SU-DHL-6 (cell line): ENCODE data around the gene SPNS3.
A peak's percentile ranks its signal among the peaks of the same experiment; 100 is the strongest.

Source experiments
- H2AFZ ChIP-seq: fragments of 200-600 bp; sonication (generic); 2 replicates; pipeline ENCODE4 v1.6.1; 2014; ENCODE audit warnings: low read depth, mild to moderate bottlenecking, moderate library complexity, mixed read lengths, antibody characterized with exemption, low read length; ENCODE audit not compliant: severe bottlenecking
- H3F3A ChIP-seq: fragments of 200-600 bp; shearing (Covaris generic); 2 replicates; pipeline ENCODE4 v1.6.0; 2016; ENCODE audit warnings: antibody characterized with exemption, mild to moderate bottlenecking; ENCODE audit not compliant: insufficient read depth
- H3K27ac ChIP-seq: fragments of 200-600 bp; sonication (generic); 2 replicates; pipeline ENCODE4 v1.5.1; 2016; ENCODE audit warnings: low read depth, mild to moderate bottlenecking, low read length, moderate library complexity, mixed read lengths
- H3K27me3 ChIP-seq: fragments of 200-600 bp; sonication (generic), shearing (Covaris generic); 2 replicates; pipeline ENCODE4 v1.6.0; 2014; ENCODE audit warnings: mild to moderate bottlenecking, low read length
- H3K36me3 ChIP-seq: fragments of 200-600 bp; sonication (generic); 2 replicates; pipeline ENCODE4 v1.6.1; 2014; ENCODE audit warnings: mild to moderate bottlenecking, low read length, mixed read lengths
- H3K4me2 ChIP-seq: fragments of 300-600, 200-600 bp; shearing (Covaris generic), sonication (generic); 2 replicates; pipeline ENCODE4 v1.6.0; 2014; ENCODE audit warnings: low read length, low read depth, mild to moderate bottlenecking; ENCODE audit not compliant: poor library complexity, severe bottlenecking
- H3K4me3 ChIP-seq: fragments of 200-600 bp; sonication (generic); 2 replicates; pipeline ENCODE4 v1.5.1; 2014; ENCODE audit warnings: antibody characterized with exemption, low read length, mild to moderate bottlenecking, mixed read lengths; ENCODE audit not compliant: insufficient read depth, poor library complexity, severe bottlenecking
- H3K79me2 ChIP-seq: fragments of 200-600 bp; sonication (generic); 2 replicates; pipeline ENCODE4 v1.6.1; 2014; ENCODE audit warnings: mild to moderate bottlenecking, low read length, moderate library complexity; ENCODE audit not compliant: insufficient read depth
- H3K9ac ChIP-seq: fragments of 200-600 bp; sonication (generic); 2 replicates; pipeline ENCODE4 v1.7.0; 2014; ENCODE audit warnings: mild to moderate bottlenecking, low read length
- H3K9me2 ChIP-seq: fragments of 200-600 bp; sonication (generic); replicated peaks from 2 replicates; pipeline ENCODE4 v1.6.1; 2014; ENCODE audit warnings: low read length; ENCODE audit not compliant: insufficient read depth
- H3K9me3 ChIP-seq: fragments of 200-600 bp; sonication (generic); 2 replicates; pipeline ENCODE4 v1.6.1; 2014; ENCODE audit warnings: low read length, mixed read lengths; ENCODE audit not compliant: insufficient read depth
- H4K20me1 ChIP-seq: fragments of 200-600 bp; sonication (generic); 2 replicates; pipeline ENCODE4 v1.6.1; 2014; ENCODE audit warnings: low read depth, mild to moderate bottlenecking, antibody characterized with exemption, low read length, moderate library complexity, mixed read lengths
- CTCF ChIP-seq: fragments of 200-600 bp; sonication (generic); IDR thresholded peaks from one replicate; pipeline ENCODE4 v1.5.1; 2017; ENCODE audit warnings: antibody characterized with exemption, mild to moderate bottlenecking, low read length, moderate library complexity; ENCODE audit not compliant: insufficient read depth, poor library complexity, severe bottlenecking
- EZH2phosphoT487 ChIP-seq: fragments of 200-600 bp; sonication (generic), shearing (Covaris generic); conservative IDR thresholded peaks from 2 replicates; pipeline ENCODE4 v1.6.1; 2018; ENCODE audit warnings: mild to moderate bottlenecking, antibody characterized with exemption, low read length, moderate library complexity, mixed read lengths

Gene SPNS3

GRCh38 chr17:4433515-4434031 lies at the start of gene SPNS3:
Gene SPNS3 (plus strand): TSS chr17:4433940. CDS start chr17:4433968, 28 bp downstream.
- no peaks in the 10 kb centered on the region for H3K36me3 ChIP-seq
- H3K9me3 ChIP-seq, result no peaks in the 10 kb centered on the region
- H3K9ac ChIP-seq, result peak within 1 kb of the TSS; percentile 53
- H3K9me2 ChIP-seq, result no peaks in the 10 kb centered on the region
- peak within 1 kb of the TSS; percentile 57 for H3K4me2 ChIP-seq
- H3K27ac ChIP-seq, result peak within 1 kb of the TSS; percentile 76
- no peaks in the 10 kb centered on the region for H3K79me2 ChIP-seq
- H3K4me3 ChIP-seq, result peak within 1 kb of the TSS; percentile 19
- no peaks in the 10 kb centered on the region for H4K20me1 ChIP-seq
- H2AFZ ChIP-seq, result peak within 1 kb of the TSS; percentile 70
- peaks cover 11% of the 10 kb centered on the region for H3F3A ChIP-seq
- no peaks in the 10 kb centered on the region for H3K27me3 ChIP-seq
- TF ChIP-seq CTCF (no peak), EZH2phosphoT487 (no peak)

GRCh38 chr17:4386406-4386805 lies 47.3 kb upstream of the SPNS3 start:
- no peak overlapping the region for H3K27ac ChIP-seq
- no peak for TF ChIP-seq CTCF
- no peak for TF ChIP-seq EZH2phosphoT487
- no peaks in the 10 kb centered on the region for H4K20me1 ChIP-seq
- no peak overlapping the region for H2AFZ ChIP-seq
- no peaks in the 10 kb centered on the region for H3K79me2 ChIP-seq
- H3K9me2 ChIP-seq, result no peaks in the 10 kb centered on the region
- H3F3A ChIP-seq, result no peaks in the 10 kb centered on the region
- no peaks in the 10 kb centered on the region for H3K36me3 ChIP-seq
- no peaks in the 10 kb centered on the region for H3K27me3 ChIP-seq
- H3K4me3 ChIP-seq, result no peak overlapping the region
- no peak overlapping the region for H3K4me2 ChIP-seq
- H3K9ac ChIP-seq, result no peak overlapping the region
- H3K9me3 ChIP-seq, result no peaks in the 10 kb centered on the region

- Histone ChIP-seq H3K79me2 (no peaks in the 10 kb centered on the region), H3K36me3 (no peaks in the 10 kb centered on the region), H3K9ac (no peak overlapping the region), H3F3A (no peaks in the 10 kb centered on the region), H3K4me3 (no peak overlapping the region), H4K20me1 (no peaks in the 10 kb centered on the region), H3K4me2 (no peak overlapping the region), H3K27me3 (no peaks in the 10 kb centered on the region), H2AFZ (no peak overlapping the region), H3K9me2 (no peaks in the 10 kb centered on the region), H3K27ac (no peak overlapping the region), H3K9me3 (no peaks in the 10 kb centered on the region)
- TF ChIP-seq EZH2phosphoT487 (no peak), CTCF (no peak)
Measured at GRCh38 chr17:4387137-4387536, 46.6 kb upstream of the SPNS3 start.
